ENCODE results near the gene STXBP5.
A peak's percentile ranks its signal among the peaks of the same experiment; 100 is the strongest.

Gene STXBP5

GRCh38 chr6:147389463-147389862 is 185.2 kb downstream of the STXBP5 start:
- no peak for DNase-seq

GRCh38 chr6:147390909-147391536 is 186.8 kb downstream of the STXBP5 start:
- DNase-seq, result no peak

- DNase-seq, result no peak
These were observed 188.9 kb downstream of the STXBP5 start for GRCh38 chr6:147392917-147393625.

GRCh38 chr6:147395158-147395557 is 190.9 kb downstream of the STXBP5 start:
- peak; percentile 35 for DNase-seq

- DNase-seq, result peak; percentile 51
These were observed 193.1 kb downstream of the STXBP5 start for GRCh38 chr6:147397306-147397705.

- DNase-seq, result no peak
These were observed 196.8 kb downstream of the STXBP5 start for GRCh38 chr6:147400968-147401367.

- DNase-seq, result no peak
These were observed 197.6 kb downstream of the STXBP5 start for GRCh38 chr6:147401779-147402178.

- no peak for DNase-seq
These were observed 202.6 kb downstream of the STXBP5 start for GRCh38 chr6:147406783-147407182.

- no peak for DNase-seq
These were observed 203.4 kb downstream of the STXBP5 start for GRCh38 chr6:147407571-147407970.

- DNase-seq, result no peak
These were observed 212.4 kb downstream of the STXBP5 start for GRCh38 chr6:147416622-147417021.

- DNase-seq, result no peak
These were observed 213.7 kb downstream of the STXBP5 start for GRCh38 chr6:147417954-147418353.

- no peak for DNase-seq
These were observed 214.3 kb downstream of the STXBP5 start for GRCh38 chr6:147418523-147418922.

GRCh38 chr6:147421903-147422302 is 217.7 kb downstream of the STXBP5 start:
- DNase-seq, result no peak

GRCh38 chr6:147423111-147423510 is 218.9 kb downstream of the STXBP5 start:
- DNase-seq, result no peak

GRCh38 chr6:147429794-147430193 is 225.6 kb downstream of the STXBP5 start:
- peak; percentile 26 for DNase-seq

- DNase-seq, result peak; percentile 19
These were observed 226.6 kb downstream of the STXBP5 start for GRCh38 chr6:147430811-147431210.

GRCh38 chr6:147434076-147434475 is 229.9 kb downstream of the STXBP5 start:
- DNase-seq, result no peak

- no peak for DNase-seq
These were observed 230.3 kb downstream of the STXBP5 start for GRCh38 chr6:147434516-147434915.

GRCh38 chr6:147437615-147438014 is 233.4 kb downstream of the STXBP5 start:
- DNase-seq, result no peak

GRCh38 chr6:147438758-147439528 is 234.7 kb downstream of the STXBP5 start:
- no peak for DNase-seq
